Endothelial cell of umbilical vein (primary cell): ENCODE data around the gene LRRTM3. TPM values are rescaled to one million over a fixed set of nuclear protein-coding genes. Genes with fewer than 3 reads are reported as not detected.

Source experiments
- BruUV-seq: library from RNA; stranded (reverse); fragments of 400-500 nt; replicated peaks from 2 replicates; lab custom pipeline; 2021; lab: Mats Ljungman, UMichigan
- CTCF ChIA-PET: fragments of 300-600, 350-600 bp; sonication (Branson Sonifier 250); formaldehyde crosslinking; loops from one replicate; lab custom pipeline; 2021; ENCODE audit warnings: antibody characterized with exemption, inconsistent platforms; lab: Charles Lee
- POLR2A ChIA-PET: fragments of 300-600, 350-600 bp; sonication (Branson Sonifier 250); formaldehyde crosslinking; loops from one replicate; lab custom pipeline; 2021; ENCODE audit warnings: antibody characterized with exemption, inconsistent platforms; lab: Charles Lee
- DNase-seq: peaks from one replicate; pipeline ENCODE4 v3.0.0-alpha.2; 2011; ENCODE audit warnings: low read depth, low spot score
- FAIRE-seq: peaks from 2 replicates; lab custom pipeline; 2011; peaks lifted over from hg19 to GRCh38; lab: Jason Lieb, UNC
- H2AFZ ChIP-seq: 2 replicates; pipeline ENCODE4 v1.6.0; 2012; ENCODE audit warnings: low read depth, low read length, control low read depth, inconsistent platforms
- H3K27ac ChIP-seq: 2 replicates; pipeline ENCODE4 v1.5.1; 2011; ENCODE audit warnings: low read depth, mild to moderate bottlenecking, control low read depth, low read length, moderate library complexity; ENCODE audit not compliant: insufficient read depth
- H3K27me3 ChIP-seq, 2 experiments: 2 replicates each; pipeline versions ENCODE4 v1.6.0 to v1.6.1; 2011; ENCODE audit warnings: low read length in 2 of 2, mixed read lengths in 1 of 2; ENCODE audit not compliant: control insufficient read depth in 2 of 2, insufficient read depth in 2 of 2
- H3K36me3 ChIP-seq, 2 experiments: 2 replicates in 1 of 2; 3 replicates in 1 of 2; pipeline ENCODE4 v1.5.1; 2011; ENCODE audit warnings: low read length in 2 of 2, mild to moderate bottlenecking in 1 of 2, moderate library complexity in 1 of 2; ENCODE audit not compliant: control insufficient read depth in 2 of 2, insufficient read depth in 2 of 2; ENCODE audit errors: extremely low read depth in 1 of 2
- H3K4me1 ChIP-seq: 3 replicates; pipeline ENCODE4 v1.5.1; 2011; ENCODE audit warnings: mild to moderate bottlenecking, low read length; ENCODE audit not compliant: control insufficient read depth, insufficient read depth; ENCODE audit errors: extremely low read depth
- H3K4me2 ChIP-seq: 2 replicates; pipeline ENCODE4 v1.6.1; 2011; ENCODE audit warnings: low read length, control low read depth, mixed read lengths; ENCODE audit not compliant: insufficient read depth
- H3K4me3 ChIP-seq, 3 experiments: fragments of 200-600 bp in 1 of 3; sonication (generic), shearing (Covaris generic) in 1 of 3; replicated peaks in 1 of 3; 2 replicates each; pipeline ENCODE4 v1.5.1; 2011 to 2016; ENCODE audit warnings: control low read depth in 3 of 3, low read length in 3 of 3, mild to moderate bottlenecking in 2 of 3, inconsistent platforms in 1 of 3, low read depth in 1 of 3, moderate library complexity in 1 of 3; ENCODE audit not compliant: insufficient read depth in 1 of 3
- H3K79me2 ChIP-seq: 2 replicates; pipeline ENCODE4 v1.6.0; 2012; ENCODE audit warnings: low read length, inconsistent platforms; ENCODE audit not compliant: control insufficient read depth, insufficient read depth
- H3K9ac ChIP-seq: replicated peaks from 2 replicates; pipeline ENCODE3; 2011; ENCODE audit warnings: low read length, control low read depth; ENCODE audit not compliant: insufficient read depth; ENCODE audit errors: extremely low read depth
- H3K9me1 ChIP-seq: replicated peaks from 3 replicates; pipeline ENCODE4 v1.6.0; 2011; ENCODE audit warnings: mild to moderate bottlenecking, low read length; ENCODE audit not compliant: control insufficient read depth, insufficient read depth; ENCODE audit errors: extremely low read depth
- H3K9me3 ChIP-seq: replicated peaks from 2 replicates; pipeline ENCODE4 v1.5.1; 2012; ENCODE audit warnings: low read length, inconsistent platforms; ENCODE audit not compliant: control insufficient read depth, insufficient read depth
- H4K20me1 ChIP-seq: replicated peaks from 2 replicates; pipeline ENCODE3; 2011; ENCODE audit warnings: mild to moderate bottlenecking, low read length; ENCODE audit not compliant: control insufficient read depth, insufficient read depth; ENCODE audit errors: extremely low read depth
- CTCF ChIP-seq, 2 donors: IDR thresholded peaks; 1 replicate in 1 of 2; 2 replicates in 1 of 2; pipeline ENCODE4 v1.5.1; 2011; ENCODE audit warnings: low read length in 2 of 2, mild to moderate bottlenecking in 2 of 2, moderate library complexity in 2 of 2, control low read depth in 1 of 2, inconsistent platforms in 1 of 2, low read depth in 1 of 2; ENCODE audit not compliant: insufficient read depth in 1 of 2; ENCODE audit errors: extremely low read depth in 1 of 2
- EZH2 ChIP-seq: IDR thresholded peaks from 2 replicates; pipeline ENCODE4 v1.6.1; 2012; ENCODE audit warnings: borderline replicate concordance, low read depth, mild to moderate bottlenecking, moderate library complexity, low read length, inconsistent platforms; ENCODE audit not compliant: severe bottlenecking
- FOS ChIP-seq: IDR thresholded peaks from 2 replicates; pipeline ENCODE4 v1.6.1; 2011; ENCODE audit warnings: mild to moderate bottlenecking, low read length, moderate library complexity, borderline replicate concordance; ENCODE audit not compliant: insufficient read depth
- GATA2 ChIP-seq: IDR thresholded peaks from 2 replicates; pipeline ENCODE4 v1.7.0; 2011; ENCODE audit warnings: low read depth, mild to moderate bottlenecking, moderate library complexity, mixed read lengths, low read length; ENCODE audit not compliant: insufficient read length, insufficient read depth
- JUN ChIP-seq: IDR thresholded peaks from 2 replicates; pipeline ENCODE4 v1.6.1; 2011; ENCODE audit warnings: borderline replicate concordance, low read depth; ENCODE audit not compliant: insufficient read length, insufficient read depth
- MYC ChIP-seq: IDR thresholded peaks from one replicate; pipeline ENCODE4 v1.6.1; 2011; ENCODE audit warnings: mild to moderate bottlenecking, low read depth, low read length
- POLR2A ChIP-seq: IDR thresholded peaks from 2 replicates; pipeline ENCODE4 v1.6.1; 2012; ENCODE audit warnings: low read depth, mild to moderate bottlenecking, control low read depth, low read length
- POLR2AphosphoS5 ChIP-seq: IDR thresholded peaks from 2 replicates; pipeline ENCODE4 v1.6.1; 2012; ENCODE audit warnings: low read depth, mild to moderate bottlenecking, control low read depth, low read length, moderate library complexity; ENCODE audit not compliant: insufficient read depth
- dilution Hi-C: fragments of 300-500 bp; cut with MboI; formaldehyde crosslinking; loops from one replicate; pipeline ENCODE4 v1.15.0; 2019; ENCODE audit warnings: low sequenced_read_pairs; ENCODE audit not compliant: extremely low pct_ligation_motif_present
- intact Hi-C: fragments of 100-400 bp; cut with micrococcal nuclease; formaldehyde crosslinking; loops from one replicate; pipeline ENCODE4 v1.10.0; 2022
- polyA plus RNA-seq, 4 experiments: library from polyadenylated mRNA; depleted of rRNA in 3 of 4; stranded (reverse) in 3 of 4; unstranded in 1 of 4; fragments of >200 nt; gene quantifications; 2 replicates each; pipeline versions ENCODE4 v1.2.1 to v1.2.3, GENCODE V29; 2011 to 2012; ENCODE audit warnings: missing spikeins in 1 of 4
- total RNA-seq: library from RNA; stranded (reverse); gene quantifications from 2 replicates; pipeline ENCODE4 v1.2.3, GENCODE V29; 2021
- TF ChIP-seq, protein P1 (sequence below): IDR thresholded peaks from 2 replicates; pipeline ENCODE4 v1.6.1; 2011; ENCODE audit not compliant: insufficient read depth, insufficient read length

The LRRTM3 gene
- total and polyA plus RNA-seq, 2 donors (not counting 3 experiments of a cell fraction or from before 2014, with no cell fraction given): not detected

DNA sequence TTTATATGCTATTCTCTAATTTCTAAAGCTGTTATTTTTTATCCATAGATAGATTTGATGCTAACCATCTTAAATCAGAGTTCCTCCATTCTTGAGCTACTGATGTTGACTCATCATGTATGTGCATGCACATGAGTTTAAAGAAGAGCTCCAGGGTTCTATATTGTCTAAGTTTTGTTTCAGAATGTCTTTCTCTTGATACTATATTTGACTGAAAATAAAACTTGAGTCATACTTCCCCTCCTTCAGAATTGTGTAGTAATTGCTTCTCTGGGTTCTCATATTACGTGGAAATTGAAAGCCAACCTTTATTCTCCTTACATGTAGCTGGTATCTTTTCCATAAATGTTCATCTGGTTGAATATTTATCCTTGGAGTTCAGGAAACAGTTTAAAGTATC lies 89.4 kb downstream of the LRRTM3 start:
- Histone ChIP-seq H3K9me3 (no peaks in the 10 kb centered on the region), H3K4me3 (no peak overlapping the region), H3K4me1 (no peaks in the 10 kb centered on the region), H3K27ac (no peak overlapping the region), H3K4me2 (no peak overlapping the region), H3K36me3 (no peaks in the 10 kb centered on the region), H2AFZ (no peak overlapping the region), H3K9me1 (no peaks in the 10 kb centered on the region), H4K20me1 (no peaks in the 10 kb centered on the region), H3K79me2 (no peaks in the 10 kb centered on the region), H3K9ac (no peak overlapping the region), H3K27me3 (no peaks in the 10 kb centered on the region)
- BruUV-seq: no TSS peak
- dilution Hi-C loops: no loop called here
- ChIA-PET POLR2A (no interaction called here), CTCF (no interaction called here)
- intact Hi-C loops: no loop called here
- DNase-seq (no peak), FAIRE-seq (no peak)
- no peak for TF ChIP-seq FOS
- TF ChIP-seq POLR2AphosphoS5: no peak
- TF ChIP-seq EZH2: no peak
- TF ChIP-seq GATA2: no peak
- no peak for TF ChIP-seq POLR2A
- TF ChIP-seq MYC: no peak
- no peak for TF ChIP-seq CTCF (IDR thresholded peaks at IDR 0.05; ENCODE audit: extremely low read depth in 1 of 2, insufficient read depth in 1 of 2, low read depth in 1 of 2, low read length in 2 of 2)
- TF ChIP-seq JUN: no peak
- TF ChIP-seq, protein P1, sequence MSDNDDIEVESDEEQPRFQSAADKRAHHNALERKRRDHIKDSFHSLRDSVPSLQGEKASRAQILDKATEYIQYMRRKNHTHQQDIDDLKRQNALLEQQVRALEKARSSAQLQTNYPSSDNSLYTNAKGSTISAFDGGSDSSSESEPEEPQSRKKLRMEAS: no peak
